DLD1 (cell line): ENCODE data around the gene CCDC154.

ENCODE experiments used
- in situ Hi-C: cut with HindIII; loops from 2 replicates; pipeline ENCODE4 v1.10.0; 2017; ENCODE audit warnings: low sequenced_read_pairs

The CCDC154 gene

GRCh38 chr16:1427473-1428461 lies 16.6 kb downstream of the CCDC154 start:
- in situ Hi-C loops = no loop called here

GRCh38 chr16:1426734-1427471 lies 17.5 kb downstream of the CCDC154 start:
- in situ Hi-C loops = no loop called here

- in situ Hi-C loops = no loop called here
Measured at GRCh38 chr16:1425616-1426370, 18.6 kb downstream of the CCDC154 start.

GRCh38 chr16:1424028-1424427 lies 20.3 kb downstream of the CCDC154 start:
- in situ Hi-C loops = no loop called here

GRCh38 chr16:1422076-1422475 lies 22.3 kb downstream of the CCDC154 start:
- in situ Hi-C loops = no loop called here

GRCh38 chr16:1420111-1420539 lies 24.2 kb downstream of the CCDC154 start:
- in situ Hi-C loops = no loop called here

- in situ Hi-C loops = no loop called here
Measured at GRCh38 chr16:1416521-1416941, 27.8 kb downstream of the CCDC154 start.

- in situ Hi-C loops = no loop called here
Measured at GRCh38 chr16:1414532-1415260, 29.7 kb downstream of the CCDC154 start, which contains the start of gene UNKL. Gene UNKL (minus strand): TSS chr16:1414704. CDS start chr16:1414691, 13 bp downstream.

- in situ Hi-C loops = no loop called here
Measured at GRCh38 chr16:1413684-1414531, 30.4 kb downstream of the CCDC154 start.

GRCh38 chr16:1412847-1413246 lies 31.5 kb downstream of the CCDC154 start:
- in situ Hi-C loops = no loop called here

- in situ Hi-C loops = no loop called here
Measured at GRCh38 chr16:1408171-1408837, 36.1 kb downstream of the CCDC154 start.

- in situ Hi-C loops = no loop called here
Measured at GRCh38 chr16:1407753-1408152, 36.6 kb downstream of the CCDC154 start.

- in situ Hi-C loops = no loop called here
Measured at GRCh38 chr16:1403733-1404132, 40.6 kb downstream of the CCDC154 start.

- in situ Hi-C loops = no loop called here
Measured at GRCh38 chr16:1403036-1403435, 41.3 kb downstream of the CCDC154 start.

- in situ Hi-C loops = no loop called here
Measured at GRCh38 chr16:1401758-1402154, 42.6 kb downstream of the CCDC154 start.

- in situ Hi-C loops = no loop called here
Measured at GRCh38 chr16:1401061-1401757, 43.1 kb downstream of the CCDC154 start.

GRCh38 chr16:1398826-1399581 lies 45.4 kb downstream of the CCDC154 start:
- in situ Hi-C loops = no loop called here
